WI38 (cell line): ENCODE data around the gene LRP1B.
"Not testable (repeated sequence)": the region's sequence is repeated elsewhere in the genome, so short reads cannot be mapped to it uniquely, and the experiment has no call there.

ENCODE experiments used
- H3K4me3 ChIP-seq: 2 replicates; pipeline ENCODE4 v1.5.1; 2011; ENCODE audit warnings: low read depth, mild to moderate bottlenecking, control low read depth, low read length
- CTCF ChIP-seq: IDR thresholded peaks from 2 replicates; pipeline ENCODE4 v1.5.1; 2012; ENCODE audit warnings: low read depth, mild to moderate bottlenecking, control low read depth, low read length

LRP1B gene

GRCh38 chr2:140457483-140457882 is 1673.3 kb downstream of the LRP1B start:
- TF ChIP-seq CTCF: no peak
- H3K4me3 ChIP-seq: no peak overlapping the region

- TF ChIP-seq CTCF: no peak
- H3K4me3 ChIP-seq: no peak overlapping the region
Observed at GRCh38 chr2:140455315-140455714, 1675.5 kb downstream of the LRP1B start.

GRCh38 chr2:140454717-140455116 is 1676.1 kb downstream of the LRP1B start:
- no peak overlapping the region for H3K4me3 ChIP-seq
- no peak for TF ChIP-seq CTCF

GRCh38 chr2:140451324-140451723 is 1679.5 kb downstream of the LRP1B start:
- no peak for TF ChIP-seq CTCF
- no peak overlapping the region for H3K4me3 ChIP-seq

- no peak overlapping the region for H3K4me3 ChIP-seq
- no peak for TF ChIP-seq CTCF
Observed at GRCh38 chr2:140442319-140442718, 1688.5 kb downstream of the LRP1B start.

- no peak for TF ChIP-seq CTCF
- no peak overlapping the region for H3K4me3 ChIP-seq
Observed at GRCh38 chr2:140440815-140441214, 1690.0 kb downstream of the LRP1B start.

GRCh38 chr2:140436936-140437335 is 1693.9 kb downstream of the LRP1B start:
- TF ChIP-seq CTCF: no peak
- no peak overlapping the region for H3K4me3 ChIP-seq

- not testable (repeated sequence) for H3K4me3 ChIP-seq
Observed at GRCh38 chr2:140427033-140427432, 1703.8 kb downstream of the LRP1B start.
